ENCODE measurements around the gene DNAJB2. TPM values are rescaled to one million over a fixed set of nuclear protein-coding genes. Genes with fewer than 3 reads are reported as not detected.

Gene DNAJB2
- total RNA-seq, 2 experiments from 2014 or later = 49.9 to 58.7 TPM

- intact Hi-C loops (cut with micrococcal nuclease; ENCODE audit: unreplicated experiment) = no loop called here
- no peak for DNase-seq (ENCODE audit: low spot score)
- H3K4me2 ChIP-seq (ENCODE audit: low read length) = no peak overlapping the region
- no peak overlapping the region for H2AFZ ChIP-seq (ENCODE audit: low read length)
- peaks cover 54% of the 10 kb centered on the region for H3K36me3 ChIP-seq (ENCODE audit: insufficient read depth, low read length)
- BruUV-seq (replicated peaks) = no TSS peak
- H3K4me3 ChIP-seq (ENCODE audit: low read depth, low read length, poor library complexity, severe bottlenecking) = no peak overlapping the region
- H3K9me3 ChIP-seq (ENCODE audit: low read length) = no peaks in the 10 kb centered on the region
- H3K27ac ChIP-seq (ENCODE audit: low read depth, low read length, poor library complexity, severe bottlenecking) = no peak overlapping the region
- peaks cover 5% of the 10 kb centered on the region for H4K20me1 ChIP-seq (ENCODE audit: insufficient read depth, low read length)
- ChIA-PET CTCF (ENCODE audit: unreplicated experiment) (no interaction called here), POLR2A (no interaction called here)
- H3K4me1 ChIP-seq (ENCODE audit: insufficient read depth, low read length, poor library complexity, severe bottlenecking) = peaks cover 25% of the 10 kb centered on the region
- TF ChIP-seq CTCF (conservative IDR thresholded peaks at IDR 0.05; ENCODE audit: low read length) (no peak), EZH2phosphoT487 (IDR thresholded peaks at IDR 0.05; ENCODE audit: borderline replicate concordance, low read depth, low read length) (no peak)
- no peaks in the 10 kb centered on the region for H3K9me2 ChIP-seq (ENCODE audit: insufficient read depth, low read length)
- H3K79me2 ChIP-seq (ENCODE audit: insufficient read depth, low read depth, low read length) = peaks cover 12% of the 10 kb centered on the region; the same call in 1 of the 2 replicates
Observed at GRCh38 chr2:219282943-219283581, 3.9 kb downstream of the DNAJB2 start.

- H3K36me3 ChIP-seq (ENCODE audit: insufficient read depth, low read length) = peaks cover 54% of the 10 kb centered on the region
- CTCF ChIA-PET (ENCODE audit: unreplicated experiment) = no interaction called here
- no peak overlapping the region for H2AFZ ChIP-seq (ENCODE audit: low read length)
- H3K4me3 ChIP-seq (ENCODE audit: low read depth, low read length, poor library complexity, severe bottlenecking) = no peak overlapping the region
- H4K20me1 ChIP-seq (ENCODE audit: insufficient read depth, low read length) = peaks cover 5% of the 10 kb centered on the region
- TF ChIP-seq EZH2phosphoT487 (IDR thresholded peaks at IDR 0.05; ENCODE audit: borderline replicate concordance, low read depth, low read length) = no peak
- TF ChIP-seq CTCF (conservative IDR thresholded peaks at IDR 0.05; ENCODE audit: low read length) = no peak
- no TSS peak for BruUV-seq (replicated peaks)
- H3K9me3 ChIP-seq (ENCODE audit: low read length) = no peaks in the 10 kb centered on the region
- peaks cover 12% of the 10 kb centered on the region; the same call in 1 of the 2 replicates for H3K79me2 ChIP-seq (ENCODE audit: insufficient read depth, low read depth, low read length)
- POLR2A ChIA-PET = interaction anchor here (2.2 kb wide), 1 partner anchor 10 kb away, joined by 5 read pairs; no protein-coding TSS in a partner anchor
- H3K4me2 ChIP-seq (ENCODE audit: low read length) = no peak overlapping the region
- H3K4me1 ChIP-seq (ENCODE audit: insufficient read depth, low read length, poor library complexity, severe bottlenecking) = peaks cover 16% of the 10 kb centered on the region
- H3K27ac ChIP-seq (ENCODE audit: low read depth, low read length, poor library complexity, severe bottlenecking) = no peak overlapping the region
- intact Hi-C loops (cut with micrococcal nuclease; ENCODE audit: unreplicated experiment) = no loop called here
- no peak for DNase-seq (ENCODE audit: low spot score)
- no peaks in the 10 kb centered on the region for H3K9me2 ChIP-seq (ENCODE audit: insufficient read depth, low read length)
Observed at GRCh38 chr2:219284501-219285372, 5.6 kb downstream of the DNAJB2 start.

Measured in OCI-LY7 (cell line).